Stimulated activated effector memory CD8-positive, alpha-beta T cell treated with anti-CD3 and anti-CD28 coated beads, Interleukin-12 subunit alpha, Interleukin-12 subunit beta, amount 100 ng/mL, for 72 hours (primary cell): Measurements from ENCODE around the gene EPM2AIP1.
A peak's percentile ranks its signal among the peaks of the same experiment; 100 is the strongest.

Source experiments
- ATAC-seq: fragments of 150-1000 bp; cut with Tn5 transposase; 2 replicates; pipeline ENCODE4 v1.10.0; 2021
- DNase-seq, 2 donors: peaks; one replicate each; pipeline ENCODE4 v3.0.0; 2021 to 2022; ENCODE audit warnings: low spot score in 2 of 2
- H3K27ac Mint-ChIP-seq: one replicate; pipeline ENCODE4 v1.8.0; 2022; ENCODE audit warnings: mild to moderate bottlenecking, mixed read lengths
- H3K36me3 Mint-ChIP-seq: one replicate; pipeline ENCODE4 v1.8.0; 2022; ENCODE audit warnings: mild to moderate bottlenecking, mixed read lengths
- H3K4me1 Mint-ChIP-seq: one replicate; pipeline ENCODE4 v1.8.0; 2022; ENCODE audit warnings: mixed read lengths
- H3K4me3 Mint-ChIP-seq: one replicate; pipeline ENCODE4 v1.8.0; 2022; ENCODE audit warnings: mild to moderate bottlenecking, mixed read lengths
- H3K9me3 Mint-ChIP-seq: one replicate; pipeline ENCODE4 v1.8.0; 2022; ENCODE audit warnings: mixed read lengths

EPM2AIP1 gene

DNA sequence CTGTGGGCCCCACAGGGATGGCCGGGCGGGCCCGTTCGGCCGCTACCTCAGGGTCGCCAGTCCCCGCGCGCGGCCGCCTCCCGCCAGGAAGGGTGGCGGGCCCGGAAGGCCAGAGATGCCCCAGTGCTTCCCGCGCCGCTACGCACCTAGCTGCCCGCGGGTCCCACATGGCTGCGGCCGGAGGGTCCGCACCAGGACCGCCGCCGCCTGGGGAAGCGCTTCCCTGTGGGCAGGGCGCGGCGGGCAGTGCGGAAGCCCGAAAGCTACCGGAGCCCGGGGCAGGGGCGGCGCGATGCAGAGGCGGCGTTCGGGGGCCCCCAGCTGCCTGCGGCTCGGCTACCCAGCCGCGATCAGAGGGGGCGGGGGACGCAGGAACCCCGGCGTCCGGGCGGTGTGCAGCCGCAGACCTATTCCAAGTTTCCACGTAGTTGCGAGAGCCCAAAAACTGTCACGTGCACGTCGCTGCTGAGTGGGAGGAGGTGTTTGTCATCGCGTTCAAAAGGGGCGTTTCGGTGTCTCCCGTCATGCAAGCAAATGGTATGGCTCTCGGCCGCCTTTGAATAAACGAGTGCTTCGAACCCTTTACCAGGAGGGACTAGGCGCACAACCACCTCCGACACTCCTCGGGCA, 48.2 kb downstream of the EPM2AIP1 start, which contains the start of gene TRANK1:
TRANK1 (minus strand) TSS at position 414 of the 630 bp plus-strand sequence; CDS start at position 169, 245 bp downstream.
- Mint-ChIP-seq H3K4me1 (no peaks in the 10 kb centered on the region), H3K4me3 (peak within 1 kb of the TSS; percentile 75), H3K36me3 (peaks cover 6% of the 10 kb centered on the region), H3K9me3 (peaks cover 5% of the 10 kb centered on the region), H3K27ac (peak within 1 kb of the TSS; percentile 54)
- DNase-seq (peak; percentile 52 to 77), ATAC-seq (peak; percentile 88)

DNA sequence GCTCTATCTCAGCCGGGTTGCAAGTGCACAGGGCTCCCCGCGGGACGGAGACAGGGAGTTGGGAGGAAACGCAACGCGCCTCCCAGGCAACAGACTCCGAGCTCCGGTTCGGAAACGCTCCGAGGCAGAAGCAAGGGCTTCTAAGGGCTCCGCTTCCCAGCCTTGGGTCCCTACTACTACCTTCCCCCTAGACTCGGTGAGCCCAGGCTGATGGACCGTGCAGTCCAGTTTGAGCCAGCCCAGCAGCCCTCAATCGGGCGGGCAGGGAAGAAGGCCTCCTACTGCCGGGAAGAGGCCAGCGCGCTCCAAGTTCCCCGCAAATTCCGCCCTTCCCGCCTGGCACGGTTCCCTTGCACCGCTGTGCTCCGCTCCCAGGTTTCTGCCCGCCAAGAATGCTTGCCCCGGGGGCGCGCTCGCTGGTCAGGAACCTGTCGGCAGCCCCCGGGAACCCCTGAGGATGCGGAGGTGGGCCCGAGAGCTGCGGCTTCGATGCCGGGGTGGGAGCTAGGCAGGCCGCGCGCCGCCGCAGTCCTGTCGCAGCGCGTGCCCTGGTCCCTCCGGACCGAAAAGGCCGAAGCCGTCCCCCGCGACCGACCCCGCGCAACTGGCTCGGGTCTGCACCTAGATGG, 48.8 kb downstream of the EPM2AIP1 start:
- peak; percentile 72 for ATAC-seq
- Mint-ChIP-seq H3K4me3 (peak overlapping the region; percentile 75), H3K9me3 (peaks cover 4% of the 10 kb centered on the region), H3K4me1 (no peaks in the 10 kb centered on the region), H3K36me3 (peaks cover 6% of the 10 kb centered on the region), H3K27ac (no peak overlapping the region)
- DNase-seq: peak in 1 of 2 donors; percentile 18

DNA sequence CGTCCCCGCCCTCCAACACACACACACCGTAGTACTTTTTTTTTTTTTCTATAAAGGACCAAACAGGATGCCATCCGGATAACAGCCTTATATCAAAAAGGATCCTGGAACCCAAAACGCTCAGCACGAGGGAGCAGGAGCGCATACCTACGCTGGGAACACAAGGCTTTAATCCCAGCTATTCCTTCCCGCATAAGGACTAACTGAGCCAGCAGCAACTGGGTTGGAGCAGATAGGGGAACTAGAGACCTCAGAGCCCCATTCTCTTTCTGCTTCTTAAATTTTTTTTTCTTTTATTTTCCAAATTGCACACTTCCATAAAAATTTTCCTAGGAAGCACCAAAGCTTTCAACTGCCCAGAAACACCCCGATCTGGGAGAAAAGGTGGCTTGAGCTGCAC, 49.3 kb downstream of the EPM2AIP1 start:
- H3K4me1 Mint-ChIP-seq: no peaks in the 10 kb centered on the region
- peaks cover 2% of the 10 kb centered on the region for H3K36me3 Mint-ChIP-seq
- DNase-seq (no peak), ATAC-seq (no peak)
- H3K4me3 Mint-ChIP-seq: peak overlapping the region; percentile 75
- H3K9me3 Mint-ChIP-seq: peaks cover under 1% of the 10 kb centered on the region
- no peak overlapping the region for H3K27ac Mint-ChIP-seq

DNA sequence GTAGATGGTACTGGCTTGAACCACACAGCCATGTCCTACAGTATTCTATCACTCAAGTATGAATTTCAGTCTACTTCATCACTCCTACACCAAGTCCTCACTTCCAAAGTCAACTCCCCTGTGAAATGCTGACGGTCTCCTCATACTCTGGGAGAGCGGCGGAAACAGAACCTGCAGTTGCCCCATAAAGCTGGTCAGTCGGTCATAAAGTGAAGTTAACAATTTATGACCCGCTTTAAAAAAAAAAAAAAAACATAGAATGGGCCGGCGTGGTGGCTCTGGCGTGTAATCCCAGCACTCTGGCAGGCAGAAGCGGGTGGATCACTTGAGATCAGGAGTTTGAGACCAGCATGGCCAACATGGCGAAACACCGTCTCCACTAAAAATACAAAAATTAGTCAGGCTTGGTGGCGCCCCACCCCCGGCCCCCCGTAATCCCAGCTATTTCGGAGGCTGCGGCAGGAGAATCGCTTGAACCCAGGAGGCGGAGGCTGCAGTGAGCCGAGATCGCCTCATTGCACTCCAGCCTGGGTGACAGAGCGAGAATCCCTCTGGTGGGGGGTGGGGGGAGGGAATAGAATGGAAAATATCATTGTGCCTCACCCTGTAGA, 50.2 kb downstream of the EPM2AIP1 start:
- Mint-ChIP-seq H3K4me3 (no peak overlapping the region), H3K36me3 (no peaks in the 10 kb centered on the region), H3K9me3 (no peaks in the 10 kb centered on the region), H3K4me1 (no peaks in the 10 kb centered on the region), H3K27ac (no peak overlapping the region)
- no peak for DNase-seq
- no peak for ATAC-seq

DNA sequence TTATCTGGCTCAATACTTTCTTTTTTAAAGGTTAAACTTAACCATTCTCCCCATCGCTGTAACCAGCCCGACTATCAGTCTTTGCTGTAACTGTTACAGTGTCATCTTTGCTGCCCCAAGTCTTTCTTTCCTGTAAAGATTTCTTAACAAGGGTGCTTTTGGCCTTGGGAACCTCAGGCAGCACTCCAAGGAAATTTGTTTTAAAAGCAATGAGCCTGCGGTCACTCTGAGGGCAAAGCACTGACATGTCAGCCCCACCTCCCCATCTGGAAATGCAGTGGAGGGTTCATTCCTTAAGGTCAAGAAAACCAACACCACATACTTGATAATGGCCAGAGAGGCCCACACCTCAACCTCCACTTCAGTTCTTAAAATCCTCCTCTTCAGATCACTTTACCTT, 51.3 kb downstream of the EPM2AIP1 start:
- ATAC-seq: no peak
- H3K4me1 Mint-ChIP-seq: no peaks in the 10 kb centered on the region
- no peak overlapping the region for H3K4me3 Mint-ChIP-seq
- no peak overlapping the region for H3K27ac Mint-ChIP-seq
- DNase-seq: no peak
- no peaks in the 10 kb centered on the region for H3K36me3 Mint-ChIP-seq
- H3K9me3 Mint-ChIP-seq: no peaks in the 10 kb centered on the region

DNA sequence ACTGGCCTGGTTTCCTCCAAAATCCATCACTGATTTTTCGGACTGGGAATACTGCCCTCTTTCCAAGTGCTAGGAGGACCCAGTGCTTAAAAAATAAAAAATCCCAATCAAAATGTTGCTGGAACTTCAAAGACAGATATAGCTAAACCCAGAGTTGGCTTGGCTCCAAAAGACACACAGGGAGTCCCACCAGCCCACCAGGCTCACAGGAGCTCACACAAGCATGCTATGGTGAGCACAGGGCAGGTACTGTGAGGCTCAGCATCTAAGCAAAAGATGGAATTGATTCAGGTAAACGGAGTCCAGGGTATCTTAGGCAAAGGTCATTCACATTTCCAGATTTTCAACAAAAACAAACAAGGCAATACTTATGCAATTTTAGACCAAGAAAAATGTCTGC, 51.8 kb downstream of the EPM2AIP1 start:
- Mint-ChIP-seq H3K36me3 (no peaks in the 10 kb centered on the region), H3K4me3 (no peak overlapping the region), H3K4me1 (no peaks in the 10 kb centered on the region), H3K9me3 (no peaks in the 10 kb centered on the region), H3K27ac (no peak overlapping the region)
- no peak for DNase-seq
- no peak for ATAC-seq

DNA sequence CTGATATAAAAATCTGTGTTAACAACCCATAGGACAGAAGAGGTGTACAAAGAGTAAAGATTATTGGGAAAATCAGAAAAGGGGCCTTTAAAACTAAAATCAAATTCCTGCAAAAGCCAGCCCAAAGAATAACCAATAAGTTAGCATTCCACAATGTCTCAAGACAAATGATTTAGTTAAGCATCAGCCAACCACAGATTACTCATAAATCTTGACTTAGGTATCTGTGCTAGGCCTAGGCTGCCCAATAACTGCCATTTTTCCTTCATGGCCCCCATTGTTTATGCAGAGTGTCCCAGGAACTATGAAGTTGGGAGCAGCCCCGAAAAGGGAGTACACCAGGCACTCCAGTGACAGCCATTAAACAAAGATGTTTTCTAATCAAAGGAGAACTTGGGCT, 55.4 kb downstream of the EPM2AIP1 start:
- Mint-ChIP-seq H3K4me3 (no peak overlapping the region), H3K9me3 (no peaks in the 10 kb centered on the region), H3K36me3 (no peaks in the 10 kb centered on the region), H3K27ac (no peak overlapping the region), H3K4me1 (peaks cover 10% of the 10 kb centered on the region)
- no peak for ATAC-seq
- DNase-seq: no peak
